Myometrial cell (primary cell): ENCODE measurements around the gene SKOR1. TPM values are rescaled to one million over a fixed set of nuclear protein-coding genes. Genes with fewer than 3 reads are reported as not detected.

Experiments used
- total RNA-seq: library from RNA; depleted of rRNA; stranded (reverse); fragments of >200 nt; gene quantifications from 2 replicates; pipeline ENCODE4 v1.2.3, GENCODE V29; 2015

Gene SKOR1
- total RNA-seq: under 0.01 TPM in 1 of 2 replicates, not detected in the other

GRCh38 chr15:67824976-67825880 is at the start of gene SKOR1:
Gene SKOR1, plus strand, starts transcription at chr15:67825509. Its CDS starts 94 bp downstream, at chr15:67825603.

GRCh38 chr15:67839929-67840748 is 14.8 kb downstream of the SKOR1 start, which contains the start of gene RNU6-1:
Gene RNU6-1, minus strand, starts transcription at chr15:67840045.

Other genes with a start within 250 kb of the SKOR1 start
- not detected in 2 replicates for gene RNU6-1, start 14.5 kb downstream of the SKOR1 start, total RNA-seq
- 6.3 and 10.8 TPM in 2 replicates for gene PIAS1, start 228.8 kb downstream of the SKOR1 start, total RNA-seq